Right ventricle myocardium inferior (tissue), 1 donor: Measurements from ENCODE around the gene CD58. TPM values are rescaled to one million over a fixed set of nuclear protein-coding genes. Genes with fewer than 3 reads are reported as not detected.
A peak's percentile ranks its signal among the peaks of the same experiment; 100 is the strongest.
"Not testable (repeated sequence)": the region's sequence is repeated elsewhere in the genome, so short reads cannot be mapped to it uniquely, and the experiment has no call there.

Experiments used
- ATAC-seq: fragments of 200-7000 bp; cut with Tn5 transposase; one replicate; pipeline ENCODE4 v1.9.1; 2020; ENCODE audit warnings: mild to moderate bottlenecking, moderate library complexity
- DNase-seq: peaks from one replicate; pipeline ENCODE4 v3.0.0; 2021; ENCODE audit errors: missing footprints
- intact Hi-C: fragments of 100-400 bp; cut with DNase I; formaldehyde crosslinking; loops from one replicate; pipeline ENCODE4 v1.11.0; 2022
- total RNA-seq: library from RNA; stranded (reverse); fragmentation: NEBNext Ultra II Directional; extraction: Animal tissue kit (Norgen Biotek cat#: 25700); gene quantifications from one replicate; pipeline ENCODE4 v1.2.1, GENCODE V29; 2021
- donor health status: DM: no; HTN: yes; CAD: no; lungs with severe emphysema.

The CD58 gene
- total RNA-seq, 1 donor from 2014 or later: 30.1 TPM

DNA sequence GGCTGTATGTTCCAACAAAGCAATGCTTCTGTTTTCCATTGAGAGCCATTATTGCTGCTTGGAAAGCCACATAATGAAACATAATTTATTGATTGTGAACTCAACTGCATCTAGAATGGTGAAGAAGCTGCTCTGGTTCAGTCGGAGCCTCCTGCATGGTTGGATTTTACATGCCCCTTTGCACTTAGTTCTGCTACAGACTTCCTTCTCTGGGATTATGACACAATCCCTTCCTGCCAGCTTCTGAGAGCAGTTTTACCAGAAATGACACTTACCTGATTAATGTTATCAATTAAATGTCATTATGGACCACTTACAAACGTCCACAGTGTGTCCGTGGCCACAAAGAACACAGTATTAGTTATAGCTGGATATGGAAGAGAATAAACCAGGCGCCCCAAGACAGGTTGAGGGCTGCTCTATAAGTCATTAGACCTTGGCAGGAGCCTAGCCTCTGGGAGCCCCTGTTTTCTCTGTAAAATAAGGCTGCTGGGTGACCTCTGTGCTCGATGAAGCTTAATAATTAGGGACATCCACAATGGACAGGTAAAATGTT, 7.0 kb upstream of the CD58 start:
- DNase-seq: no peak
- intact Hi-C loops: no loop called here

GRCh38 chr1:116574581-116575291, 3.9 kb upstream of the CD58 start:
- ATAC-seq: no peak

More for the DNA sequence above, 7.0 kb upstream of the CD58 start:
- ATAC-seq: no peak

DNA sequence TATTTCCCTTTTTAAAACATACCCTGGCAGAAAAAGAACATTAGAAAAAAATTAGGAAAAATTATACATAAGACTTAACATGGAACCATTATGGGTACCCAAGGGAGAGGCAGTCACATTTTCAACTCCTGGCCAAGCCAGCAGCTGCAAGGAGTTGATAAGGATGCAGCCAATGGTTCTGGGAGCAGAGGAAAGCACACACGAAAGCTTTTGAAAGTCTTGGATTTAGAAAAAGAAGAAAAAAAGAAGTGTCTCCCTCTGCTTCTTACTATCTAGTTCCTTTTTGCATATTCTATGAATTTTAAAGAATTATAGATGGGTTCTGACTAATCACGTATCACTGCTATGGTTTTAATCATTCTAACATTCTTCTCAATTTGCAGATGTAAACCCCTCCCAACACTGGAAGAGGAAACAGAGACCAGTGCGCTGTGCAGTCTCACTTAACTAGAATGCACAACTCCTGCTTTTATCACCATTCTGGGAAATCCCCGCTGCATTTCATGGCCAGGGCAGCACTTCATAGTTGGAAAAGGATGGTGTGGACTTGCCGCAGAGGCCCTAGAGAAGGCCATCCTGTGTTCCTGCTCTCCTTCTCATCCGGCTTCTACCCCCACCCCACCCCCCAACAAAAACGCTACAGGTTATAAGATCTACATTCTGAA, 2.7 kb upstream of the CD58 start:
- DNase-seq (no peak), ATAC-seq (no peak)
- intact Hi-C loops: loop anchor here (2.0 to 5.0 kb wide), 3 partner anchors 23 to 484 kb away; no protein-coding TSS in a partner anchor

More at GRCh38 chr1:116574581-116575291, 3.9 kb upstream of the CD58 start:
- DNase-seq: peak; percentile 70
- intact Hi-C loops: loop anchor here (2.0 to 5.0 kb wide), 3 partner anchors 22 to 483 kb away; no protein-coding TSS in a partner anchor

GRCh38 chr1:116572771-116573430, 2.1 kb upstream of the CD58 start:
- intact Hi-C loops: loop anchor here (5.0 kb wide), 1 partner anchor 484 kb away; no protein-coding TSS in a partner anchor
- ATAC-seq (no peak), DNase-seq (no peak)

DNA sequence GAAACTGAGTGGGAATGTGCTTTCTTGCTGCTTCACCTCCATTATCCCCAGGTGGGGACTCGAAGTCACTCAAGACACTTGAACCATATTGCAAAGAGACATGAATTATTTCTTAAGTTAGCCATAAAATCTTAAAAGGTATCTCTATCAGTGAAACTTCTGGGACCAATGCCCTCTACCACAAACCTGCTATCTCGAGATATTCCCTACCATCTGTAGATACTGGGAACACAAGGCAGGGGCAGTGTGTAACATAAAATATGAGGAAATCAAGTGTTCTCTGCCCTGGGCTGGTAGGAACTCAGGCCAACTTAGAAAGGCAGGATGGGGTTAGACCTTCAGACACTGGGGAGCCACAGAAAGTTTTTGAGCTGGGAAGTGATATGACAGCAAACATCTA, 1.3 kb upstream of the CD58 start:
- intact Hi-C loops: loop anchor here (5.0 kb wide), 1 partner anchor 485 kb away; no protein-coding TSS in a partner anchor
- ATAC-seq: no peak
- no peak for DNase-seq

DNA sequence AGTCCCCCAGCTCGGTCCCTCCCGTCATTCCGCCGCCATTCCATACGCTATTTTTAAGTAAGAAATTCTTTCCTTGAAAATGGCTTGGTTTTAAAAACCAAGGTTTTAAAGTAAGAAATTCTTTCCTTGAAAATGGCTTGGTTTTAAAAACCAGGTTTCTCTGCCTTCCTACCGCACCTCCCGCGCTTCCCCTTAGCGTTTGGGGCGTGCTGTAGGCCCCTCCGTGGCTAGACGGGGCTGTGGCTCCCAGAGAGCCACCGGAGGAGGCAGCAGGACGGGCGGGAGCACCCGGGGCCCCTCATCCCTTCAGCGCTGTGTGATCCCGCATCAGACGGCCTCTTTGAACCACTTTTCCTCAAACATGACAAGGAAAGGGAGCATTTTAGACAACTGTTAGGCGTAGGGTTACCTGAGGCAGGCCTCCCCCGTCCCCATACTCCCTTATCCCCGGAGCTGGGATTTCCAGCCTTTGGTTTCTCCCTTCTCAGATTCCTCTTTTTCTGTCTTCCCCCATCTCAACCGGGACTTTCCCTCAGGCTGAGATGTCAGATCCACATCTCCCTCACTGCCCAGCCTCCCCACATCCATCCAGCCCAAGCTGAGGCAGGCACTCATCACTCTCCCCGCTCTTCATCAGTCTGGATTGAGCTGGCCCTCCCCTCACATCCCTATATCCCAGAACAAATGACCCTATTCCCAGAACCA, 541 bp upstream of the CD58 start:
- intact Hi-C loops: loop anchor here (5.0 kb wide), 1 partner anchor 486 kb away; no protein-coding TSS in a partner anchor
- no peak for ATAC-seq
- peak; percentile 65 for DNase-seq

DNA sequence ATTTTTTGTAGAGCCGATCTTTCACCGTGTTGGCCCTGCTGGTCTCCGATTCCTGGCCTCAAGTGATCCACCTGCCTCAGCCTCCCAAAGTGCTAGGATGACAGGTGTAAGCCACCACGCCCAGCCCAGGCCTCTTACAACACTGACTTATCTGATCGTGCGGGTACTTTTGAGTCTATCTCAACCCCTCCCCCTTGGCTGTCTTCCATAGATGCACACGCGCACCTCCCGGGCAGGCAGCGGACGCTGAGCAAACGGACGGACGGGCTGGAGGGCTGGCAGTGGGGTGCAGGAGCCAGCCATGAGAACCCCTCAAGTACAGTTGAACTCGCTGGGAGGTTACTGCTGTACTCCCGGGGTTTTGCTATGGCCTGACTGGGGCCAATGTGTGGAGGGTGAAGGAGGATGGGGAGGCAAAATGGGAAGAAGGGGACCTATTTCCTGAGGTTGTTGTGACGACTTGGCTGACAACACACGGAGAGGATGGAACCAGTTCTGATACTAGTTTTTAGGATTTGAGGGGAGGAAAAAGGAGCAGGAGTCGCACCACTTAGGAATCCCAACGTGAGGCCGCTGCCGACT, 959 bp downstream of the CD58 start:
- peak; percentile 0 for ATAC-seq
- intact Hi-C loops: loop anchor here (5.0 kb wide), 1 partner anchor 487 kb away; no protein-coding TSS in a partner anchor
- DNase-seq: peak; percentile 78

- DNase-seq: no peak
- intact Hi-C loops: no loop called here
- no peak for ATAC-seq
Measured at GRCh38 chr1:116569381-116569670, 1.5 kb downstream of the CD58 start.

GRCh38 chr1:116568662-116569380, 2.0 kb downstream of the CD58 start:
- intact Hi-C loops: no loop called here
- DNase-seq (no peak), ATAC-seq (no peak)

DNA sequence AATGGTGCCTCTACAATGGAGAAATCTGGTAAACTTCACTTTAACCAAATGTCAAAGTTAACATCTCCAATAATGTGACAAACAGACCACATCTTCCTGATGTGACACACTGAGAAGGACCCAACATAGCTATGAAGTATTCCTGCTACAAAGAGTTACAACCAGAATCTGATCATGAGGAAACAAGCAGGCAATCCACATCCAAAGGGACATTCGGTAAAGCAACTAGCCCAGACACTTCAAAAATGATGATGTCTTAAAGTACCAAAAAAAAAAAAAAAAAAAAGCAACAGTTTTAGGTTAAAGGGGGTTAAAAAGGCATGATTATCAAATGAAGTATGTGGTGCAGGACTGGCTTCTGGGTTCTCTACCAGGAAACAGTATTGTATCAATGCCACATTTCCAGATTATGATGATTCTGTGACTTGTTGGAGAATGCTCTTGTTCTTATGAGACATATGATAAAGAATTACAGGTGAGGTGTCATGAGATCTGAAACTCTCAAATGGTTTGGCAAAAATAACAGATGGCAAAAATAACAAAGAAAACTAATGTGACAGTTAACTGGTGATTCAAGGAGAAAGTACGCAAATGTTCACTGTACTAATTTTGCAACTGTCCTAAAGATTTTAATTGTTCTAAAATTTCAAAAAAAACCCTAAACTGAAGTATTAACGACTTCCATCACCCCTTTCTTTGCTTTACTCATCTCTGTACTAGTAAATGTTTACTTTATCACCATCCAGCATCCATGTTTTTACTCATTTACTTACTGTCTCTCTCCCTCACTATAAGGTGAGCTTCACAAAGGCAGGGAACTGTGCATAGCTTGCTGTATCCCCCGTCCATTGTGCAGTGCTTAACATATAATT, 2.8 kb downstream of the CD58 start:
- no peak for DNase-seq
- intact Hi-C loops: no loop called here
- no peak for ATAC-seq

- intact Hi-C loops: no loop called here
- DNase-seq (no peak), ATAC-seq (no peak)
Measured at GRCh38 chr1:116565222-116565621, 5.6 kb downstream of the CD58 start.

DNA sequence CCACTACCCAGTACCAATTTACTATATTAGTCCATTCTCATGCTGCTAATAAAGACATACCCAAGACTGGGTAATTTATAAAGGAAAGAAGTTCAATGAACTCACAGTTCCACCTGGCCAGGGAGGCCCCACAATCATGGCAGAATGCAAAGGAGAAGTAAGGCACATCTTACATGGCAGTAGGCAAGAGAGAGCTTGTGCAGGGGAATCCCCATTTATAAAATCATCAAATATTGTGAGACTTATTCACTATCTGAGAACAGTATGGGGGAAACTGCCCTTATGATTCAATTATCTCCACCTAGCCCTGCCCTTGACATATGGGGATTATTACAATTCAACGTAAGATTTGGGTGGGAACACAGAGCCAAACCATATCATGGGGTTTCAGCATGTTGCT, 6.4 kb downstream of the CD58 start:
- intact Hi-C loops: no loop called here
- DNase-seq: no peak
- ATAC-seq: no peak

DNA sequence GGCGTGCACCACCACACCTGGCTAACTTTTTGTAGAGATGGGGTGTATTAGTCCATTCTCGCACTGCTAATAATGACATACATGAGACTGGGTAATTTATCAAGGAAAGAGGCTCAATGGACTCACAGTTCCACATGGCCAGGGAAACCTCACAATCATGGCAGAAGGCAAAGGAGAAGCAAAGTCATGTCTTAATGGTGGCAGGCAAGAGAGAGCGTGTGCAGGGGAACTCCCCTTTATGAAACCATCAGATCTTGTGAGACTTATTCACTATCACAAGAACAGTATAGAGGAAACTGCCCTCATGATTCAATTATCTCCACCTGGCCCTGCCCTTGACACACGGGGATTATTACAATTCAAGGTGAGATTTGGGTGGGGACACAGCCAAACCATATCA, 8.4 kb downstream of the CD58 start:
- DNase-seq, intact Hi-C loops, ATAC-seq: not testable (repeated sequence)

DNA sequence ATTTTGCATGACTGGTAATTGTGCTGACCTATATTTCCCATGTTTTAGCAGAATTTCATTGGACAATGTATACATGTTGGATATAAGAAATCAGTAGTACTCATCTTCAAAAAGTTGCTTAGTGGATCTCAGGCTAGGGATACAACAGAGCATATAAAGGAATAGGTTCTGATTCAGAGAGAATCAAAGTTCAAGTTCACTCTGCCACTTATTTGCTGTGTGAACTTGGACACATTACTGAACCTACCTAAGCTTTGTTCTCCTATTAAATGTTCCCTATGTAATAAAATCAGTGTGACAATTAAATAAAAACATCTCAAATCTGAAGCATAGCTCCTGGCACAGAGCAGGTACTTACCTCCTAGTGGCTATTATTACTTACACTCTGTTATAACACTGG, 9.3 kb downstream of the CD58 start:
- DNase-seq (no peak), ATAC-seq (no peak)
- intact Hi-C loops: no loop called here

- ATAC-seq: no peak
- no peak for DNase-seq
- intact Hi-C loops: no loop called here
Measured at GRCh38 chr1:116560704-116561490, 9.9 kb downstream of the CD58 start.

- ATAC-seq (no peak), DNase-seq (no peak)
- intact Hi-C loops: no loop called here
Measured at GRCh38 chr1:116559304-116559761, 11.5 kb downstream of the CD58 start.
